GM18511 (cell line): ENCODE data around the gene PLCH2.

ENCODE experiments used
- ATAC-seq: cut with Tn5 transposase; IDR thresholded peaks from one replicate; pipeline ENCODE4 v1.9.1; 2021; ENCODE audit warnings: mild to moderate bottlenecking, moderate library complexity; ENCODE audit not compliant: unreplicated experiment

Gene PLCH2

DNA sequence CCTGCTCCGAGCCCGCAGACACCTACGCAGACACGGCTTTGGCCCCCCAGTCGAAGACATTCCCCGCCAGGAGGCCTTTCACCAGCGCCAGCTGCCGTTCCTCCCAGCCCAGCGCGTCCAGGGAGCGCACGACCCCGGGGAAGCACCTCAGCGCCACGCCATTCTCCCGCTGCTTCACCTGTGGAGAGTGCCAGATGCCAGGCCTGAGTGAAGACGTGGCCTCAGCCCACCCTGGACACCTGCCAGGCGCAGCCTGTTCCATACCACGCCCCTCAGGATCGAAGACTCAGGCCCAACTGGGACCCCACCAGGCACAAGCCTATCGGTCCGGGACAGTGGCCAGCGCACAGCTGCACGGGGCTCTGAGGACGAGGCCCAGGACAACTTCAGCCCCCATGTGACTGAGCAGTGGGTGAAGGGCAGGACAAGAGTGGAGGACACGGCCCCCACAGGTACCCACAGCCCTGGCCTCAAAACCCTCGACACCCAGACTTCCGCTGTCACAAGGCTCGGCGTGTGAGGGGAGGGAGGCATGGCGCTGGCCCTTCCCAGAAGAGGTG, 36.9 kb downstream of the PLCH2 start:
- no peak for ATAC-seq

DNA sequence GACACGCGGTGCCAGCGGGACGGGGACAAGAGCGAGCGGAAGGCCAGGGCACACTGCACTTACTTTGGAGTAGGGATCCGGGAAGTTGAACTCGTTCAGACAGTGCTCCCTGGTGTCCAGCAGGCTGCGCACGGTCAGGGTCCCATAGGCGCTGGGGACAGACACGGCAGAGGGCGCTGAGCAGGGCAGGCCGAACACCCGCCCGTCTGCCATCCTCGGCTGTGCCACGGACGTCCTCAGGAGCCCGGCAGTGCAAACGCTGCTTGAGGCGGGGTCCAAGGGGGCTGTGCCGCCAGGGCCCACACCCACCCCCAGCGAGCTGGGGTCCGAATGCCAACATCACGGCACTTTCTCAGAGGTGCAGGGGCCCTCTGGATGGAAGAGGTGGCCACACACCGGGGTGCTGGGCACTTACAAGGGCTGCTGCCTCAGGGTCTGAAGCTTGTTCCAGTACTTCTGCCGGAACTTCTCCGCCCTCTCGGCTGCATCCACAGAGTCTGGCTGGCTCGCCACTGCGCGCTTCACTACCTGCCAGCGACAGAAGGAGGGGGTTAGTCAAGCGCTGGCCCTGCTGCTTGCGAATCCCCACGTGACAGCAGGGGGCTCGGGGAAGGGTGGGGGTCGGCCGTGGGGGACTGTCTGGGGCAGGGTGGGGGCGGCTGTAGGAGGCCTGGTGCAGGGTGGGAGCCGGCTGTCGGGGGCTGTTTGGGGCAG, 38.0 kb downstream of the PLCH2 start:
- ATAC-seq: no peak

DNA sequence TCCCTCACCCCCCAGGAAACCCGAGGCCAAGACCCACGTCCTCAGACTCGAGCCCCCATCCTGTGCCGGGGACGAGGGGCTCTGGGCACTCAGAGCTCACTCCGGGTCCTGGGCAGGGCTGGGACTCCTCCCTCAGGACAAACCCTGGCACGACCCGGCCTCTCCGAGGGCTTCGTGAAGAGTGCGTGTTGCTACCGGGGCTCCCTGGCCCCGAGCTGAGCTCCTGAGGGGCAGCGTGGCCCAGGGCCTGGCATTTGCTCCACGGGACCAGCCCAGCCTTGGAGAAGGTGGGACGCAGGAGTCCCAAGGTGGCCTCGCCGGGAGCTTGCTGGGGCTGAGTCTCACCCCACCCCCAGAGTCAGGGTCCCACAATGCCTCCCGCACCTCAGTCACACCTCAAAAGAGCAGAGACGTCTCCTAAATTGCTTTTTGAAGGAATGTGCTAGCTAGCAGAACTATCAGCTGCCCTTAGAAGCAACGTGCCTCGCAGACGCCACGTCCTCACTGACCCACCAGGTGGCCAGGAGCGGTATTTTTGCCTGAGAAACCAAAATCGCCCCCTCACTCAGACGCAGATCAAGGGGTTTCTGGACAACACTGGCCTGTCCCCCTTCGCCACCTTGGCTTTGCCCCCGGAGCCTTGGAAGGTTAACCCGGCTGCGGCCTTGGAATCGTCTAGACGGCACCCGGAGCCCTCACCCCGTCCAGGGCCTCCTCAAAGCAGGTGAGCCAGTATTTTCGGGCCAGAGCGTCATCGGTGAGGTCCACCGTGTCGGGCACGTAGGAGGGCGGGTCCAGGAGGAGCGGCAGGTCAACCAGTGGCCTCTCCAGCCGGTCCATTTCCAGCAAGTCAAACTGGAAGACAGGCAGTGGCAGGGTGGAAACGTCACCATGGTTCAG, 39.0 kb downstream of the PLCH2 start:
- ATAC-seq: no peak

DNA sequence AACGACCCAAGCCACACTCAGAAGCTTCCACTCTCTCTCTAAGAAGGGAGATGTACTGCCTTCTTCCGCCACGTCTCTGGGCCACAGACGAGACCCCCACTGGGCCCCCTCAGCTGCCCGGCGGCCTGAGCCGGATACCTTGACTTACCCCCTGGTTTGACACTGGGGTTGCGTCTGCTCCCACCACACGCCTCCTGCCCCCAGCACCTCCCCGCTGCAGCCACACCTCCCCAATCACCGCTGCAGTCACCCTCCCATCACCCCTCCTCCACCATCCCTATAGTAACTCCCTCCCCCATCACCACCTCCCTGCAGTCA, 39.6 kb downstream of the PLCH2 start:
- ATAC-seq: no peak

DNA sequence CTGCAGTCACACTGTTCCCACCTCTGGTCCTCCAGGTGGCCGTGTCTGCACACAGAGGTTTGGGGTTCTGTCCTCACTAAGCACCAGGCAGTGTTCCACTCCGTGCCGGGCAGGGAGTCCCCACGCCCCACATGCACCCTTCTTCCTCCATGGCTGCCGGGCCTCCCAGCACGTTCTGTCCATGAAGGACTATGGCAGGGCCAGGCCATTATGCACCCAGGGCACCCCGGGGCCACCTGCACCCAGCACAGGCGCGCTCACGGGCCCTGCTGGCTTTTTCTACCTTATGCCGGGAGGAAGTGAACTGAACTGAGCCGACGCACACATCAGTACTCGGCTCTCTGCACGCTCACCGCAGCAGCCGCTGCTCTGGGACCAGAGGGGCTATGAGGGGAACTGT, 40.0 kb downstream of the PLCH2 start:
- ATAC-seq: no peak

DNA sequence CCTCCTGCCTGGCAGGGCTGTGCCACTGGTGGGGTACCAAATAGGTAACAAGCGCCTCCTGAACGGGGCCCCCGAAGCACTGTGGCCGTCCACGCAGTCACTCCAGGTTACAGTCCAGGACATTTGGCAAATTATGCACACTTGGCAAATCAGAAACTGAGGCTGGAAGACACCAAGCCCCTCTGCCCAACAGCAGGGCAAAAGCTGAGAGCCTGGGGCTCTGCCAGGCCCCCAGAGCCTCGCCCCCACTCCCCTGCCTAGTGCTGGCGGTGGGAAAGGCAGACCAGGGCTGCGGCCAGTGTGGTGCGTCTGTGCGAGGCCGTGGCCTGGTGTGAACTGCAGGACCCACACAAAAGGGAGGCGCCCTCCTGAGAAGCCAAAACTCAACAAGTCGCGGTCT, 40.9 kb downstream of the PLCH2 start:
- no peak for ATAC-seq

DNA sequence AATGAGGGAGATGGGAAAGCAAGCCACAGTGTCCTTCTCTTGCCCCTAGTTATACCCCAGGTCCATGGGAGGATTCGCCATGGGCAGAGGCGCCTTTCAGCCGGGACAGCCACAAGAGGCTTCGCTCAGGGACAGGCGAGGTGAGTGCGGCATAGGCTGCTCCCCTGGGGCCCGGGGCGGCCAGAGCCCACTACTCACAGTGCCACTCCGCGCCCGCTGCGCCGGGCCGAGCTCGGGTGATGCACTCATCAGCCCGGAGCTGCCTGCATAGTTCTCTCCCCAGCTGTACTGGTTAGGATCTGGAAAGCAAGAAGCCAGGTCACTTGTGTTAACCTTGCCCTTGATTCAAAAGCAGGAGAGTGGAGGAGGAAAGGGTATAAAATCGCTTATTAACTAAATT, 41.9 kb downstream of the PLCH2 start:
- ATAC-seq: no peak

DNA sequence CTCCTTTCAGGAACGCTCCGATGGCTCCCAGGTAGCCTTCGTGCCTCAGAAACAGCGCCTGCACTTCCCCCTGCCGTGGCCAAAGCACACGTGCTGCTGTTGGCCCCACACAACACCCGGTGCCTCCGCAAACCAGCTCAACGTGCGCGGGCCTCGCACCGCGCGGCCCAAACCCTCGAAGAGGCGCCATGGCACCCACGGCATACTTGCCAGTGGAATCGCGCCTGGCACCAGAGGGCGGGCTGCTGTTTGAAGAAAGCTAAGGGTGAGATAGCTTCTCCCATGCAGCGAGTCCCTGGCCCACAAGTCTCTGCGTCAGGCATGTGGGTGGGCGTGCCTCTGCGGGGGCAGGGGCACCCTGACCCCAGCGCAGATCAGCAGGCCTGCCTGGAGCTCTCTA, 42.4 kb downstream of the PLCH2 start:
- ATAC-seq: no peak

DNA sequence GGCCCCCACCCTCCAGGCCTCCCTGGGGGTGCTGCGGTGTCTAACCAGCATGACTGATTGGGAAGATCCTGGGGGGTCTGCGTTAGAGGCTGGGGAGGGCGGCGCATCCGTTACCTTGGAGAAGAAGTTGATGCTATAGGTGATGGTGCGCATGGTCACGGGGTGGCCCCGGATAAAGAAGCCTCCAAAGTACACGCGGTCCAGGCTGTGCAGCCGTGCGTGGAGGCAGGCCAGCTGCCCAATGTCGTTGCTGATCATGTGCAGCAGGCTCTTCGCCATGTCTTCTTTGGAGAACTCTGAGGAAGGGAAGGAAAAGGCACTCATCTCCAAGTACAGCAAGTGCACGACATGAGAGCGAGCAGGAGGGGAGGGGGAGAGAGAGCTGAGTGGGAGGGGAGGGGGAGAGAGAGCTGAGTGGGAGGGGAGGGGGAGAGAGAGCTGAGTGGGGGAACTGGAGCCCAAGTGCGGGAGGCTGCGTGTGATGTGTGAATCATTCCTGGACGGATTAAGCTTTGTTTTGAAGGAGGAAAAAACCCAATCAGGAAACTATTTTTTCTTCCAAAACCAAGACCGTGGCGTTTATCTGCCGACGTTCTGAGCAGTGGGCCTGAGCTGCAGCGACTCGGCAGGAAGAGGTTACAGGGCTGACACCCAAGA, 43.1 kb downstream of the PLCH2 start:
- ATAC-seq: no peak

DNA sequence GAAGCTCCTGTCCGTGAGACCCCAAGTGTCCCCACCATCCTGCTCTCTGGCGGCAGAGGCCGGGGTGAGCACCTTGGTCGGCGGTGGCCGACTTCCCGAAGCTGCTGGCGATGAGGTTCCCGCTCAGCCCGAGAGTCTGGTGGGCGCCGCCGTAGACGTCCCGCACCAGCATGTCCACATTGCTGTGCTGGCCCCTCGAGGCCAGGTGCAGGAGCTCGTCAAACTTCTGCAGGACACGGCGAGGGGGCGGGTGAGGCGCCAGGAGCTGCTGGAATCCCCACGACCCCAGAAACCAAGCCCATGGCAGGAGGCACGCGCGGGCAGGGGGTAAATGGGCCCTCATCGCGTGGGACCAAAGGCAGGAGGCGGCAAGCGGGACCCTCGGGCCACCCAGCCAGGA, 43.6 kb downstream of the PLCH2 start:
- ATAC-seq: no peak

DNA sequence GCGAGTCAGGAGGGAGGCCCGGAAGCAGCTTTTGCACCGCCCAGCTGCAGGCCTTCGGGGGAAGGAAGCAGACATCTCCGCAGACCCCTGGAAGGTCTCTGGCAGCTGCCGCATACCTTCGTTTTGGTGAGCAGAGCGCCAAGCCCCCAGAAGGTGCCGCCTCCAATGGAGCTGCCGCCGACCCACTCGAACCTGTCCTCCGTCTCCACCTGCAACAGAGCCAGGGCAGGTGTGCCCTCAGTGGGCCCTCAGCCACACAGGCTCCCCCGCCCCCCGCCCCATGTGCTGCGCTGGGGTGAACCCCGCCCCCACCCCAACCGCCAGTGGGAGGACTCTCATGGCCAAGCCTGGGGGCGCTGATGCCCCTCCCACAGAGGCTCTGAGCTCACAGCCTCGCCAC, 44.1 kb downstream of the PLCH2 start:
- ATAC-seq: no peak

DNA sequence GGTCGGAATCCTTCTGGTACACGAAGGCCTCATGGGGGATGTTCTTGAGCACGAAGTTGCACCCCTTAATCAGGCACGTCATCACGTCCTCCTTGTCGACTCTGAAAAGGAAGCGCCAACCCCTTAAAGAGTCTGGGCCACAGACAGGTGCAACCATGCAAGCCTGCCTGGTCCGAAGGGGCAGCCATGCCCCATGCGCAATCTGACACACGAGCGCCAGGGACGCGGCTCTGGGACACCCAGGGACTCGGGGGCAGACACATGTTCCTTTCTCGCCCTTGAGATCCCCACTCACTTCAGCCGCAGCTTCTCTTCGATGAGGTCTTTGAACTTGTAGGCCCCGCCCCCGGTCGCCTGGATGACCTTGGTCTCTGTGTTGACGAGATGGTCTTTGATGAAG, 44.7 kb downstream of the PLCH2 start:
- ATAC-seq: no peak

DNA sequence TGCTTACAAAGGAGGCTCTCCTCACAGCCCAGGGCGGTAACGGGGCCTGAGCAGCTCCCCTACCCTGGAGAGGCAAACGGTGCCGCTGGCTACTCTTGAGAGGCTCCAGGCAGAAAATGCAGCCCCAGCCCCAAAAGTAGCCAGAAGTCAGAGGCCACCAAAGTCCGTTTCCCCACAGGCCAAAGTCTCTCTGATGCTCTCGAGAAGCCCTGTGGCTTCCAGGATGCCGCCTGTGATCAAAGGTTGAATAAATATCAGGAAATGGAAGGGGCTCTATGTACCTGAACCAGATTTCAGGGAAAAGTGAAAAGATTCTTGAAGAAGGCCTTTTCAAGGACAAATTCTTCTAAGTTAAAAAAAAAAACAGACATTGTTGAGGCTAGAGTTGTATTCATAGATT, 46.1 kb downstream of the PLCH2 start:
- no peak for ATAC-seq

DNA sequence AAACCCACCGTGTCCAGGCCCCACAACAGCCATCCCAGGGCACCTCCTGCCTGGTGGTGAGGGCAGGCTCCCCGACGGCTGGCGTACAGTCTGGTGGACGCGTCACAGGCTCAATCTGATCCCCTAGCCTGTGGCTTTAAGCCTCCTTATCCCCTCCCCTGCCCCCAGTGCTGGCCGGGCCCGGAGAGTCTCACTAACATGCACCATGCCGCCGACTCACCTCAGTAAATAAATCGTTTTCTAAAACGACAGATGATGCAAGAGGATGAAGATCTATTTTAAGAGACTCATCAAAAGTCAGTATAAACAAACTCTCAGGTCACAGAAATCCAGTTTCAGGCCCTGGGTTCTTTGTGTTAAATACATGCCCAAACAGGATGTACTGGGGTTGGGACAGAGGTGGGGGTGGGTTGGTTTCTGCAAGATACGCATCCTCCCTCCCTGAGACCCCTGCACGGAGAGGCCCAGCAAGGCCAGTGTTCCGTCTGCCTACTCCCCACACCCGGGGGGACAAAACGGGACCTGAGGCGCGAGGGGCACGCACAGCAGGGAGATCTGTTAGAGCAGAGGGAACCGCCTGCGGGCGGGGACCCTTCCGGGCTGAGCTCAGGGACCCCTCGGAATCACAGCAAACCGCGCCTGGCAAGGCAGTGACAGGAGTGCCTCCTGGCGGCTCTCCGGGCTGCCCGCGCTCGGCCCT, 47.3 kb downstream of the PLCH2 start:
- ATAC-seq: no peak

DNA sequence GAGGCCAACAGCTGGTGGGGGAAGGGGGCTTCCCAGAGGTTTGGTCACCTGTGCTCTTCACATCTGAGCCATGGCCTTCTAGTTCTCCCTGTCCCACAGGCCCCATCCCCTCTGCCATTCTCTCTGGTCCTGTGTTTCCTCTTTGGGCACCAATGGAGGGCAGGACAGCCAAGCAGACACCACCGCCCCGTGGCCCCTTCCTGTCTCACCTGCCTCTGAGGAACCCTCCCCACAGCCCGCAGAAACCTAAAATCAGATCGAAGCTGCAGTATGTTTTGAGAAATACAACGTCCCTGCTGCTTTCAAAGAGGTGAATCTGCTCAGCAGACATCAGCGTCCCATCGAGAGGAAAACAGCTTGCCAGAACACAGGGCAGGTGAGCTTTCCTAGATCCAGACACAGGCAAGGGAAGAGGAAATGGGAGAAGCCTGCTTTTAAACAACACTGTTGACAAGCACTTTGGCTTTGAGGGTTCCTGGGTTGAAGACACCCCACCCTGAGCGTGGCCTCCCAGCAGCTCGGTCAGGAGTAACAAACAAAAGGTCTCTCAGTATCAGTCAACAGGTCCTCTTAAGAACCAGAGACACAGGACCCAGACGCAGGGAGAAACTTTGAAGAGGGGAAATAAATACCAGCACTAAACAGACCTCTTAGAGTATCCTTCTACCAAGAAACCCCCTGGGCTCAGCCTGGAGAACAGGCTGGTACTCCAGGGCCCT, 48.0 kb downstream of the PLCH2 start:
- no peak for ATAC-seq

DNA sequence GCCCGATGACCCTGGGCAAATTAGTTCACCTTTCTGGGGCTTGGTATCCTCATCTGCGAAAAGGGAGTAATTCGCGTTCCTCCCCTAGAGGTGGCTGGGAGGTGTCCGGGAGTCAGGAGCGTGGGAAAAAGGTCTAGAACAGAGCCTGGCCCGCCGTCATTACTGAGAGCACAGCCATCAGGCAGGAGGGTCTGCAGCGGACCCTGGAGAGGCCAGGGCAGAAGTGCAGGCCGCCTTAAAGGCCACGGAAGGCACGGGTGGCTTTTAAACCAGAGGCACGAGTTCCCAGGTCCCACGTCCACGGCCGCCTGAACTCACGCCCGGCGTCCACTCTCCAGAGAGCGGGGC, 49.5 kb downstream of the PLCH2 start:
- no peak for ATAC-seq

DNA sequence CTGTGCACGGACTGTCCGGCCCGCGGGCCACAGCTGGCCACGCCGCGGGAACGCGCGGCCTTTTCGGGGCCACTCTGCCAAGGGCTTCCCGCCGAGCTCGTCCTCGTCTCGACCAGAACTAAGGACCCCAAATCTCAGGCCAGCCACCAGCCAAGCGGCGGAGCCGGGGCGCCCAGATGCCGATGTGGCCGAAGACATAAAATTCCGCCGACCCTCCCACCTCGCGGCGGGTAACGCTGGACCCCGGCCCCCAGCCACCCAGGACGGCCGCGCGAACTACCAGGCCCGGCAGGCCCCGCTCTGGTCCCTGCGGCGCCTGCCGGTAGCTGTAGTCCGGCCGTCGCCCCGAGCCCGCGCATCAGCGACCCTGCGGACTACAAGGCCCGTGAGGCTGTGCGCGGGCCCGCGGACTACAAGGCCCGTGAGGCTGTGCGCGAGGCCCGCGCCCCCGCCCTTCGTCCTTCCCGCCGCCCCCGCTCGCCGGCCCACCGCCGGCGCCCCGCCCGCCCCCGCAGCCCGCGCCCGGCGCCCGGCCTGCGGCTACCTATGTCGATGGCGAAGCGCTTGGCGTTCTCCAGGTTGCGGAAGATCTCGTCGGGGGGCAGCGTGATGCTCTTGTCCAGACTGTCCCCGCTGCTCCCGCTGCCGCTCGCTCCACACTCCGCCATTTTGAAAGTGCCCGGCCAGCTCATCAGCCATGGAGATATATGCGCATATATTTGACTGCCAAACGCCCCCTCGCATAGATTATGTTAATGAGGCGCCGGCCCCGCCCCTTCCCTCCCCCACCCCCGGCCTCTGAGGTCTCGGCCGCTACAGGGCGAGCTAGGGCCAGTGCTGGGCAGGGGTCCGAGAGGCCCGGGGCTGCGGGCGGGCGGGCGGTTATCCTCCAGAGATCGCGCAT, 50.1 kb downstream of the PLCH2 start, which contains the start of gene PANK4:
Gene PANK4 (minus strand): TSS at position 677 of the 904 bp plus-strand sequence. CDS start 9 bp downstream, at position 668.
- peak; percentile 84 for ATAC-seq

DNA sequence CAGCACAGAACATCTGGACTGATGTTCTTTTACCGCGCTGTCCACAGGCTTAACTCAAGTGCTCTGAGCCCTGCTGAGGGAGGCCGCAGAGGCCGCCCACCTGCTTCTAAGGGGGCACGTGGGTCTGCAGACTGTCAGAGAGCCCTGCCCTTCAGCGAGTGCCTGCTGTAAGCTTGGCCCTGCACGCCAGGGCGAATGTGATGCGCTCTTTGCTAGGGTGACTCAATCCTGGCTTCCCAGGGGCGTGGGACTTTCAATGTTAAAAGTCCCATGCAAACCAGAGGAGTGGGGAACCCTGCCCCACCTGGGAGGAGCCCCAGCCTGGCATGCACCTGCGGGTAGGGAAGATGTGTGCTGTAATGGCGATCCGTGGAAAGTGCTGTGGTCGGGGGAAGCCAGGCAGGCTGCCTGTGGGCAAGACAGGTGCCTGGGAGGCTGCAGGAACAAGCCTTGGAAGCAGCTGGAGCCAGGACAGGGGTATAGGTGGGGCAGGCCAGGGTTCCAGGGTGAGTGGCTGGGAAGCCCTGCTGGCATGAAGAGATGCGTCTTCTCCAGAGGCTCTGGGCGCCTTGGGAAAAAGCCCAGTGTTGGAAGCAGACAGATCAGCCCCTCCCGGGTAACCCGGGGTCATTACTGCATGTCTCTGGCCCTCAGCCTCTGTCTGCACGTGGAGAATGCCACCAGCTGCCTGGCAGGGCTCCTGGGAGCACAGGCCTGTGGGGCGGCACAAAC, 50.9 kb downstream of the PLCH2 start:
- ATAC-seq: peak; percentile 44

DNA sequence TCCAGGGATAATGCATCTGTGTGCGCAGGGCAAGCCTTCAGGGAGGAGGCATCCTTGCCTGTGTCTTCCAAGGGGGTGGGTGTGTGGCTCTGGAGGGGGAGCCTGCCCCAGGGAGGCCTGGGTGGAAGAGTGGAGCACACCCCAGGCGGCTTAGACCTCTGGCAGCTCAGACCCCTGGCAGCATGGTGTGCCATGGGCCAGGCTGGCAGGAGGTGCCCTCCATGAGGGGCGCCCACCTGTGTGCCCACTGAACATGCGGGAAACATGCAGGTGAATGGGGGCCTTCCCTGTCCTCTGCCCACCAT, 51.4 kb downstream of the PLCH2 start:
- no peak for ATAC-seq
